GM23248 (cell line): ENCODE results near the gene MAPK10. TPM values are rescaled to one million over a fixed set of nuclear protein-coding genes. Genes with fewer than 3 reads are reported as not detected.

Experiments used
- DNase-seq: peaks from one replicate; pipeline ENCODE4 v3.0.0-alpha.2; 2015
- H2AFZ ChIP-seq: fragments of 200-600 bp; sonication (generic); 2 replicates; pipeline ENCODE4 v1.6.1; 2016; ENCODE audit warnings: antibody characterized with exemption
- H3F3A ChIP-seq: fragments of 200-600 bp; sonication (generic); 2 replicates; pipeline ENCODE4 v1.6.1; 2016; ENCODE audit warnings: mild to moderate bottlenecking, antibody characterized with exemption, mixed run types; ENCODE audit not compliant: insufficient read depth
- H3K27ac ChIP-seq: fragments of 200-600 bp; sonication (generic); 2 replicates; pipeline ENCODE4 v1.5.1; 2016; ENCODE audit warnings: mild to moderate bottlenecking
- H3K27me3 ChIP-seq: fragments of 200-600 bp; sonication (generic); replicated peaks from 2 replicates; pipeline ENCODE4 v1.6.1; 2016; ENCODE audit warnings: mild to moderate bottlenecking; ENCODE audit not compliant: insufficient read depth
- H3K36me3 ChIP-seq: fragments of 200-600 bp; sonication (generic); 2 replicates; pipeline ENCODE4 v1.6.1; 2016; ENCODE audit warnings: low read depth, mild to moderate bottlenecking
- H3K4me1 ChIP-seq: fragments of 200-600 bp; sonication (generic); 2 replicates; pipeline ENCODE4 v1.6.1; 2016; ENCODE audit warnings: mild to moderate bottlenecking; ENCODE audit not compliant: insufficient read depth
- H3K4me2 ChIP-seq: fragments of 200-600 bp; sonication (generic); one replicate; pipeline ENCODE4 v1.6.1; 2016; ENCODE audit warnings: mild to moderate bottlenecking; ENCODE audit not compliant: unreplicated experiment
- H3K4me3 ChIP-seq: fragments of 200-600 bp; sonication (generic); 2 replicates; pipeline ENCODE4 v1.5.1; 2016; ENCODE audit warnings: mild to moderate bottlenecking
- H3K79me2 ChIP-seq: fragments of 200-600 bp; sonication (generic); 2 replicates; pipeline ENCODE4 v1.6.1; 2016; ENCODE audit warnings: mild to moderate bottlenecking; ENCODE audit not compliant: insufficient read depth
- H3K9ac ChIP-seq: fragments of 200-600 bp; sonication (generic); 2 replicates; pipeline ENCODE4 v1.6.1; 2016; ENCODE audit warnings: mild to moderate bottlenecking
- H3K9me2 ChIP-seq: fragments of 200-600 bp; sonication (generic); 2 replicates; pipeline ENCODE4 v1.6.1; 2016; ENCODE audit warnings: mixed run types, mild to moderate bottlenecking, moderate library complexity; ENCODE audit not compliant: insufficient read depth
- H3K9me3 ChIP-seq: fragments of 200-600 bp; sonication (generic); one replicate; pipeline ENCODE4 v1.6.1; 2017; ENCODE audit warnings: low read depth
- H4K20me1 ChIP-seq: fragments of 200-600 bp; sonication (generic); 2 replicates; pipeline ENCODE4 v1.6.0; 2016; ENCODE audit not compliant: insufficient read depth
- EZH2 ChIP-seq: fragments of 200-600 bp; sonication (generic); IDR thresholded peaks from 2 replicates; pipeline ENCODE4 v1.6.1; 2018; ENCODE audit warnings: antibody characterized with exemption, mild to moderate bottlenecking; ENCODE audit not compliant: insufficient read depth, poor library complexity, severe bottlenecking
- EZH2phosphoT487 ChIP-seq: fragments of 200-600 bp; sonication (generic); IDR thresholded peaks from 2 replicates; pipeline ENCODE4 v1.6.1; 2018; ENCODE audit warnings: antibody characterized with exemption, moderate library complexity, mild to moderate bottlenecking, low read depth; ENCODE audit not compliant: insufficient read depth
- WGBS, 2 experiments: methylation state at CpG; one replicate each; pipeline ENCODE4 v1.1.6; 2015 to 2017; ENCODE audit warnings: low lambda C conversion rate in 2 of 2, low coverage in 1 of 2; ENCODE audit errors: missing lambda C conversion rate in 2 of 2; 5-methylcytosine and 5-hydroxymethylcytosine counted together
- in situ Hi-C: fragments of 300-500 bp; cut with MboI; formaldehyde crosslinking; loops from 2 replicates; pipeline ENCODE4 v1.15.0; 2020
- polyA plus RNA-seq: library from polyadenylated mRNA; unstranded; fragments of >200 nt; fragmentation: Nextera tagmentation; extraction: Ambion mirVana; gene quantifications from 2 replicates; pipeline ENCODE4 v1.2.1, GENCODE V29; 2016
- total RNA-seq: library from RNA; depleted of rRNA; stranded (reverse); fragments of >200 nt; shearing (Covaris generic); gene quantifications from 2 replicates; pipeline ENCODE4 v1.2.3, GENCODE V29; 2014

The MAPK10 gene
- total and polyA plus RNA-seq, 2 experiments from 2014 or later, result 0.73 to 1.3 TPM

- H4K20me1 ChIP-seq, result no peaks in the 10 kb centered on the region
- no peak overlapping the region for H3K9ac ChIP-seq
- H3K79me2 ChIP-seq, result no peaks in the 10 kb centered on the region
- 76 to 90% methylated on average over 1 of the region's 1 CpG for WGBS, 2 experiments
- no peak overlapping the region for H3K4me2 ChIP-seq
- H3K4me1 ChIP-seq, result peaks cover 7% of the 10 kb centered on the region; the same call in 1 of the 2 replicates
- in situ Hi-C loops, result no loop called here
- no peak overlapping the region for H2AFZ ChIP-seq
- H3K27ac ChIP-seq, result no peak overlapping the region
- no peaks in the 10 kb centered on the region for H3K9me2 ChIP-seq
- no peak for DNase-seq
- no peaks in the 10 kb centered on the region for H3K36me3 ChIP-seq
- H3K27me3 ChIP-seq, result no peaks in the 10 kb centered on the region
- peaks cover 8% of the 10 kb centered on the region; the same call in 1 of the 2 replicates for H3F3A ChIP-seq
- no peak overlapping the region for H3K4me3 ChIP-seq
- H3K9me3 ChIP-seq, result no peaks in the 10 kb centered on the region
- TF ChIP-seq EZH2phosphoT487 (no peak), EZH2 (no peak)
Observed at GRCh38 chr4:86398187-86398586, 38.3 kb upstream of the MAPK10 start.

GRCh38 chr4:86393749-86394148 is 33.9 kb upstream of the MAPK10 start:
- Histone ChIP-seq H3K4me2 (no peak overlapping the region), H3K9me2 (no peaks in the 10 kb centered on the region), H3K27ac (no peak overlapping the region), H3K4me1 (no peaks in the 10 kb centered on the region), H3K9ac (no peak overlapping the region), H3K4me3 (no peak overlapping the region), H4K20me1 (no peaks in the 10 kb centered on the region), H3K79me2 (no peaks in the 10 kb centered on the region), H3K9me3 (no peaks in the 10 kb centered on the region), H3F3A (no peaks in the 10 kb centered on the region), H3K27me3 (no peaks in the 10 kb centered on the region), H2AFZ (no peak overlapping the region), H3K36me3 (no peaks in the 10 kb centered on the region)
- WGBS, 2 experiments, result 67 to 69% methylated on average over 4 of the region's 4 CpGs
- DNase-seq, result no peak
- in situ Hi-C loops, result no loop called here
- TF ChIP-seq EZH2phosphoT487 (no peak), EZH2 (no peak)

GRCh38 chr4:86389664-86390063 is 29.8 kb upstream of the MAPK10 start:
- in situ Hi-C loops, result no loop called here
- H3F3A ChIP-seq, result no peaks in the 10 kb centered on the region

GRCh38 chr4:86388252-86388651 is 28.4 kb upstream of the MAPK10 start:
- Histone ChIP-seq H3K9ac (no peak overlapping the region), H3K4me1 (no peaks in the 10 kb centered on the region), H3K36me3 (no peaks in the 10 kb centered on the region), H3K4me2 (no peak overlapping the region), H3K27me3 (no peaks in the 10 kb centered on the region), H4K20me1 (no peaks in the 10 kb centered on the region), H3K79me2 (no peaks in the 10 kb centered on the region), H3F3A (no peaks in the 10 kb centered on the region), H3K4me3 (no peak overlapping the region), H2AFZ (no peak overlapping the region), H3K9me2 (no peaks in the 10 kb centered on the region), H3K27ac (no peak overlapping the region), H3K9me3 (no peaks in the 10 kb centered on the region)
- TF ChIP-seq EZH2phosphoT487 (no peak), EZH2 (no peak)
- in situ Hi-C loops, result no loop called here
- no peak for DNase-seq
- WGBS, 2 experiments, result 85 to 87% methylated on average over 1 of the region's 1 CpG

More at GRCh38 chr4:86389664-86390063, 29.8 kb upstream of the MAPK10 start:
- no peak overlapping the region for H3K27ac ChIP-seq
- H4K20me1 ChIP-seq, result no peaks in the 10 kb centered on the region
- no peak overlapping the region for H3K4me3 ChIP-seq
- no peaks in the 10 kb centered on the region for H3K4me1 ChIP-seq
- WGBS, 2 experiments, result 67 to 71% methylated on average over 1 of the region's 1 CpG
- H3K4me2 ChIP-seq, result no peak overlapping the region
- no peak overlapping the region for H2AFZ ChIP-seq
- TF ChIP-seq EZH2 (no peak), EZH2phosphoT487 (no peak)
- H3K9me3 ChIP-seq, result no peaks in the 10 kb centered on the region
- no peaks in the 10 kb centered on the region for H3K27me3 ChIP-seq
- no peak overlapping the region for H3K9ac ChIP-seq
- H3K36me3 ChIP-seq, result no peaks in the 10 kb centered on the region
- no peak for DNase-seq
- H3K9me2 ChIP-seq, result no peaks in the 10 kb centered on the region
- no peaks in the 10 kb centered on the region for H3K79me2 ChIP-seq

GRCh38 chr4:86386817-86387415 is 27.1 kb upstream of the MAPK10 start:
- H3K9me2 ChIP-seq, result no peaks in the 10 kb centered on the region
- no peaks in the 10 kb centered on the region for H3K79me2 ChIP-seq
- no peak overlapping the region for H3K27ac ChIP-seq
- WGBS, 2 experiments, result 73 to 74% methylated on average over 6 of the region's 6 CpGs
- H3F3A ChIP-seq, result no peaks in the 10 kb centered on the region
- H3K36me3 ChIP-seq, result no peaks in the 10 kb centered on the region
- H3K27me3 ChIP-seq, result no peaks in the 10 kb centered on the region
- no peaks in the 10 kb centered on the region for H3K4me1 ChIP-seq
- H3K9me3 ChIP-seq, result no peaks in the 10 kb centered on the region
- no peak for DNase-seq
- in situ Hi-C loops, result no loop called here
- no peak overlapping the region for H2AFZ ChIP-seq
- TF ChIP-seq EZH2phosphoT487 (no peak), EZH2 (no peak)
- H3K4me3 ChIP-seq, result no peak overlapping the region
- no peak overlapping the region for H3K9ac ChIP-seq
- no peaks in the 10 kb centered on the region for H4K20me1 ChIP-seq
- no peak overlapping the region for H3K4me2 ChIP-seq
